ENCODE results near the gene RBM33. TPM values are rescaled to one million over a fixed set of nuclear protein-coding genes. Genes with fewer than 3 reads are reported as not detected.

Gene RBM33
- total RNA-seq, 1 experiment from 2014 or later = 81.8 TPM

GRCh38 chr7:155635817-155636216 lies 8.6 kb upstream of the RBM33 start (continued):
- TF ChIP-seq USF2 (CRISPR knock-in tag; IDR thresholded peaks at IDR 0.05) (no peak), ZBTB21 (CRISPR knock-in tag; IDR thresholded peaks at IDR 0.05; ENCODE audit: borderline replicate concordance) (no peak), FOXK1 (CRISPR knock-in tag; IDR thresholded peaks at IDR 0.05) (no peak), CBFB (CRISPR knock-in tag; IDR thresholded peaks at IDR 0.05; ENCODE audit: low read depth) (no peak), RORB (CRISPR knock-in tag; IDR thresholded peaks at IDR 0.05) (no peak), NR2C2 (CRISPR knock-in tag; IDR thresholded peaks at IDR 0.05) (no peak), CTCF (IDR thresholded peaks at IDR 0.05) (no peak), ESRRA (CRISPR knock-in tag; IDR thresholded peaks at IDR 0.05; ENCODE audit: borderline replicate concordance) (no peak), ZNF532 (CRISPR knock-in tag; IDR thresholded peaks at IDR 0.05; ENCODE audit: borderline replicate concordance) (no peak), NFE2L1 (CRISPR knock-in tag; IDR thresholded peaks at IDR 0.05) (no peak), NFYB (CRISPR knock-in tag; conservative IDR thresholded peaks at IDR 0.05; ENCODE audit: low read depth) (no peak), SMAD3 (CRISPR knock-in tag; IDR thresholded peaks at IDR 0.05; ENCODE audit: borderline replicate concordance) (no peak)

GRCh38 chr7:155637155-155637554 lies 7.3 kb upstream of the RBM33 start:
- Mint-ChIP-seq H3K27me3 (ENCODE audit: low read depth) (peaks cover 51% of the 10 kb centered on the region), H3K4me3 (no peak overlapping the region), H3K27ac (no peak overlapping the region), H3K9me3 (peaks cover 90% of the 10 kb centered on the region), H3K36me3 (peaks cover 78% of the 10 kb centered on the region), H3K4me1 (no peaks in the 10 kb centered on the region)
- no peak for TF ChIP-seq ZNF671 (CRISPR knock-in tag; IDR thresholded peaks at IDR 0.05)
- TF ChIP-seq NR3C1 (CRISPR knock-in tag; conservative IDR thresholded peaks at IDR 0.05; ENCODE audit: low read depth) = no peak
- TF ChIP-seq ZNF138 (CRISPR knock-in tag; conservative IDR thresholded peaks at IDR 0.05) = no peak
- TF ChIP-seq FOXK1 (CRISPR knock-in tag; IDR thresholded peaks at IDR 0.05) = no peak
- TF ChIP-seq NFYB (CRISPR knock-in tag; conservative IDR thresholded peaks at IDR 0.05; ENCODE audit: low read depth) = no peak
- no peak for TF ChIP-seq MAX (CRISPR knock-in tag; IDR thresholded peaks at IDR 0.05)
- TF ChIP-seq ZNF121 (CRISPR knock-in tag; IDR thresholded peaks at IDR 0.05) = no peak
- TF ChIP-seq AR (CRISPR knock-in tag; IDR thresholded peaks at IDR 0.05) = no peak
- TF ChIP-seq GABPB1 (CRISPR knock-in tag; IDR thresholded peaks at IDR 0.05) = no peak
- TF ChIP-seq ZNF396 (CRISPR knock-in tag; IDR thresholded peaks at IDR 0.05; ENCODE audit: borderline replicate concordance) = no peak
- no peak for TF ChIP-seq CTCF (IDR thresholded peaks at IDR 0.05)
- ChIA-PET CTCF (no interaction called here), POLR2A (no interaction called here)
- no peak for ATAC-seq
- DNase-seq (ENCODE audit: low spot score) = no peak

Data from WTC11 (cell line).